ENCODE data around the gene TACO1. TPM values are rescaled to one million over a fixed set of nuclear protein-coding genes. Genes with fewer than 3 reads are reported as not detected.

The TACO1 gene
- total RNA-seq, 3 donors from 2014 or later (not counting 1 experiment from before 2014, with no cell fraction given), result 7.1 to 10.9 (median 9.2) TPM

DNA sequence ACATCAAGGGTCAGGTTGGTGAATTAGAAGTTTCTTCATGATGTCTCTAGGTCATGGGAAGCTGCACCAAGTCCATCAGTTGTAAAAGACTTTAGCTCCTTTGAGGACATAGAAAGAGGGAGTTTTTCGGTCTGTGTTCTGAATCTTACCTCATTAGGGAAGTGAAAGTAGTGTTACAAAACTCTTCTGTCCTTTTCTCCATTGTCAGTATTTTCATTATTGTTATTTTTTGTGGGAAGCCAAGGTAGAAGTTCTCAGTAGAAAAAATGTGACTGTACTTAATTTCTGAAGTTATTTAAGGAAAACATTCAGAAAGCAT lies 45.8 kb downstream of the TACO1 start:
- ATAC-seq, result no peak
- no peak overlapping the region for H3K27ac Mint-ChIP-seq

DNA sequence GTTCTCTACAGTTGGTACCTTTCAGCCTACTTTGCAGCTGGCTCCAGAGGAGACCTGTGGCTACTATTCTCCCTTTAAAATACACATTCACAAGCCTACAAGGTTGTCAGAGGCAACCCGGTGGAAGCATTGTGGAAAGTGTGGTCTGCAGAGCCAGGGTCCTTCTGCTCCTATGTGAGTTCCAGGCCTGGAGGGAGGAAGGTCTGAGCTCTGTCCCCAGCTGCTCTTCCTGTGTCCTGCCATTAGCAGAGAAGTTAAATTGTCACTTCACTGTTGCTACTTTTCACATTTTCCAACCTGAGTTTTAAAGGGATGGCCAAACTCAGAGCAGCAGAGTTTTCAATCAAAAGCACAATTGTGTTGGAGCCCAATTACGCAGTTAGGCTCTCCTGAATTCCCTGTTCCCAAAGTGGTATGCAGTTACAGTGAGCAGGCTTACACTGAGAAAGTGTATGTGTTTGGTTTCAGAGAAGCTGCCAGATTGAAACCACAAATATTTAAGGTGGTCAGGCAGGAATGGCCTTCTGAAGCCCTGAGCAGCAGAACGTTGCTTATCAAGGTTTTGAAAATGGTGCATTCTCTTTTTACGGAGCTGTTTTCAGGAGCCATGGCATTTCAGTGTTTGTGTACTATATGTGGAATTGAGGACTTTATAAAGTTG lies 46.5 kb downstream of the TACO1 start:
- peaks cover 11 to 21% of the 10 kb centered on the region in 2 donors for H3K4me1 Mint-ChIP-seq
- no peaks in the 10 kb centered on the region for H3K9me3 Mint-ChIP-seq
- intact Hi-C loops (cut with micrococcal nuclease), result no loop called here
- no peaks in the 10 kb centered on the region for H3K27me3 Mint-ChIP-seq (ENCODE audit: low read depth in 2 of 2)
- Histone ChIP-seq H3K27ac (ENCODE audit: low read length) (peak overlapping the region; percentile 8), H3K9me3 (ENCODE audit: control insufficient read depth, insufficient read depth, low read length) (no peaks in the 10 kb centered on the region), H3K4me3 (ENCODE audit: low read length) (no peak overlapping the region), H3K36me3 (ENCODE audit: control insufficient read depth, insufficient read depth, low read length) (peaks cover 29% of the 10 kb centered on the region), H3K27me3 (ENCODE audit: control insufficient read depth, insufficient read depth, low read length) (no peaks in the 10 kb centered on the region), H3K4me1 (ENCODE audit: control insufficient read depth, insufficient read depth, low read length) (peaks cover 20% of the 10 kb centered on the region)
- TF ChIP-seq, protein P1, sequence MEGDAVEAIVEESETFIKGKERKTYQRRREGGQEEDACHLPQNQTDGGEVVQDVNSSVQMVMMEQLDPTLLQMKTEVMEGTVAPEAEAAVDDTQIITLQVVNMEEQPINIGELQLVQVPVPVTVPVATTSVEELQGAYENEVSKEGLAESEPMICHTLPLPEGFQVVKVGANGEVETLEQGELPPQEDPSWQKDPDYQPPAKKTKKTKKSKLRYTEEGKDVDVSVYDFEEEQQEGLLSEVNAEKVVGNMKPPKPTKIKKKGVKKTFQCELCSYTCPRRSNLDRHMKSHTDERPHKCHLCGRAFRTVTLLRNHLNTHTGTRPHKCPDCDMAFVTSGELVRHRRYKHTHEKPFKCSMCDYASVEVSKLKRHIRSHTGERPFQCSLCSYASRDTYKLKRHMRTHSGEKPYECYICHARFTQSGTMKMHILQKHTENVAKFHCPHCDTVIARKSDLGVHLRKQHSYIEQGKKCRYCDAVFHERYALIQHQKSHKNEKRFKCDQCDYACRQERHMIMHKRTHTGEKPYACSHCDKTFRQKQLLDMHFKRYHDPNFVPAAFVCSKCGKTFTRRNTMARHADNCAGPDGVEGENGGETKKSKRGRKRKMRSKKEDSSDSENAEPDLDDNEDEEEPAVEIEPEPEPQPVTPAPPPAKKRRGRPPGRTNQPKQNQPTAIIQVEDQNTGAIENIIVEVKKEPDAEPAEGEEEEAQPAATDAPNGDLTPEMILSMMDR (IDR thresholded peaks at IDR 0.05), result no peak
- ATAC-seq (no peak), DNase-seq (no peak)
- H3K36me3 Mint-ChIP-seq, result no peaks in the 10 kb centered on the region
- 94% methylated on average over 4 of the region's 4 CpGs for WGBS (ENCODE audit: insufficient coverage)
- no peak overlapping the region for H3K4me3 Mint-ChIP-seq
- no peak overlapping the region for H3K27ac Mint-ChIP-seq

More for the DNA sequence above, 45.8 kb downstream of the TACO1 start:
- peaks cover 11 to 27% of the 10 kb centered on the region in 2 donors for H3K4me1 Mint-ChIP-seq
- no peak for DNase-seq
- H3K4me1 ChIP-seq (ENCODE audit: control insufficient read depth, insufficient read depth, low read length), result peaks cover 20% of the 10 kb centered on the region
- no peak overlapping the region for H3K4me3 ChIP-seq (ENCODE audit: low read length)
- no peak overlapping the region for H3K27ac ChIP-seq (ENCODE audit: low read length)
- H3K27me3 ChIP-seq (ENCODE audit: control insufficient read depth, insufficient read depth, low read length), result no peaks in the 10 kb centered on the region
- no peaks in the 10 kb centered on the region for H3K9me3 Mint-ChIP-seq
- no peaks in the 10 kb centered on the region for H3K27me3 Mint-ChIP-seq (ENCODE audit: low read depth in 2 of 2)
- no peaks in the 10 kb centered on the region for H3K9me3 ChIP-seq (ENCODE audit: control insufficient read depth, insufficient read depth, low read length)
- H3K36me3 ChIP-seq (ENCODE audit: control insufficient read depth, insufficient read depth, low read length), result peaks cover 26% of the 10 kb centered on the region
- no peak overlapping the region for H3K4me3 Mint-ChIP-seq
- intact Hi-C loops (cut with micrococcal nuclease), result no loop called here
- no peaks in the 10 kb centered on the region for H3K36me3 Mint-ChIP-seq
- TF ChIP-seq, protein P1 (IDR thresholded peaks at IDR 0.05), result no peak
- 67% methylated on average over 1 of the region's 1 CpG for WGBS (ENCODE audit: insufficient coverage)

DNA sequence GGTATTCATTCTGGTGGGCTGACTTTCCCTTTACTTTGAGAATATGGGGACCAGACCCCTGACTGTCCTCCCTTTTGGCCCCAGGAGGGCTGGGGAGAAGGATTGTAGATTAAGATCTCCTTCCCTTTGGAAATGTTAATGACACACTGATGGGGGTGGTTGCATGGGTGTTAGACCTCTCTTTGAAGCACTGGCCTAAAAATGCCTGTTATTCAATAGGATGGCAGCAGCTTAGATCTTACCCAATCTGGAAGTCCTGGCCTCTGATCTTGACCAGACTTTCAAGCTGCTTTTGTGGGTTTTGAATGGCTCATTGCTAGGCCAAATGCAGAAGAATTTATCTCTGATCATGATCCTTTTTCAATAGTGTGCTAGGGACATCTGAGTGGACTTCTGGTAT lies 47.2 kb downstream of the TACO1 start:
- no peak overlapping the region for H3K27ac Mint-ChIP-seq
- H3K4me3 ChIP-seq (ENCODE audit: low read length), result no peak overlapping the region

More for the DNA sequence above, 47.2 kb downstream of the TACO1 start:
- Histone ChIP-seq H3K4me1 (ENCODE audit: control insufficient read depth, insufficient read depth, low read length) (peaks cover 16% of the 10 kb centered on the region), H3K27ac (ENCODE audit: low read length) (no peak overlapping the region), H3K9me3 (ENCODE audit: control insufficient read depth, insufficient read depth, low read length) (no peaks in the 10 kb centered on the region), H3K27me3 (ENCODE audit: control insufficient read depth, insufficient read depth, low read length) (no peaks in the 10 kb centered on the region), H3K36me3 (ENCODE audit: control insufficient read depth, insufficient read depth, low read length) (peaks cover 35% of the 10 kb centered on the region)
- no peaks in the 10 kb centered on the region for H3K9me3 Mint-ChIP-seq
- no peak overlapping the region for H3K4me3 Mint-ChIP-seq
- intact Hi-C loops (cut with micrococcal nuclease), result no loop called here
- ATAC-seq, result no peak
- H3K27me3 Mint-ChIP-seq (ENCODE audit: low read depth in 2 of 2), result no peaks in the 10 kb centered on the region
- peaks cover 3% of the 10 kb centered on the region for H3K36me3 Mint-ChIP-seq
- peaks cover 11 to 21% of the 10 kb centered on the region in 2 donors for H3K4me1 Mint-ChIP-seq
- TF ChIP-seq, protein P1 (IDR thresholded peaks at IDR 0.05), result no peak
- DNase-seq, result no peak

Data from natural killer cell (primary cell).